ENCODE measurements around the gene PIK3R4. TPM values are rescaled to one million over a fixed set of nuclear protein-coding genes. Genes with fewer than 3 reads are reported as not detected.

Gene PIK3R4
- total RNA-seq, 1 donor: 35.5 TPM

- Histone ChIP-seq H4K20me1 (ENCODE audit: insufficient read depth, low read length) (no peaks in the 10 kb centered on the region), H3K4me1 (ENCODE audit: insufficient read depth, low read length) (no peaks in the 10 kb centered on the region), H3K27me3 (ENCODE audit: insufficient read depth, low read length) (no peaks in the 10 kb centered on the region), H2AFZ (ENCODE audit: low read length) (no peak overlapping the region), H3K4me3 (ENCODE audit: insufficient read depth, low read length) (no peak overlapping the region), H3K79me2 (ENCODE audit: insufficient read depth, low read length) (no peaks in the 10 kb centered on the region), H3K36me3 (ENCODE audit: insufficient read depth, low read length) (peaks cover 21% of the 10 kb centered on the region), H3K27ac (ENCODE audit: low read depth, low read length) (no peak overlapping the region), H3K4me2 (ENCODE audit: insufficient read depth, low read length) (no peak overlapping the region), H3K9me3 (ENCODE audit: low read depth, low read length) (no peaks in the 10 kb centered on the region)
- TF ChIP-seq CTCF (IDR thresholded peaks at IDR 0.05; ENCODE audit: extremely low read depth, low read depth, low read length): no peak
- no peak for DNase-seq (ENCODE audit: insufficient read length, low spot score, missing footprints)
Observed at GRCh38 chr3:130687327-130687726, 59.3 kb downstream of the PIK3R4 start.

DNA sequence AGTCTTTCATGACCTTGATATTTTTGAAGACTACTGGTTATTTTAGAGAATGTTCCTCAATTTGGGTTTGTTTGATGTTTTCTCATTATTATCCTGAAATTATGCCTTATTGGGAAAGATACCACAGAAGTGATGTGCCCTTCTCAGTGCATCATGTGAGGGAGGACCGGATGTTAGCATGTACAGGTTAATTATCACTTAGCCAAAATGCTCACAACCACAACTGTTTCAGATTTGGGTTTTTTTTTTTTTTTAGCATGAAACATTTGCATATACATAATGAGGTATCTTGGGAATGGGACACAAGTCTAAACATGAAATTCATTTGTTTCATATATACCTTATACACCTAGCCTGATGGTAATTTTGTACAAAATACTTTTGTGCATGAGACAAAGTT lies 59.8 kb downstream of the PIK3R4 start:
- Histone ChIP-seq H3K36me3 (ENCODE audit: insufficient read depth, low read length) (peaks cover 26% of the 10 kb centered on the region), H2AFZ (ENCODE audit: low read length) (no peak overlapping the region), H3K79me2 (ENCODE audit: insufficient read depth, low read length) (no peaks in the 10 kb centered on the region), H3K4me1 (ENCODE audit: insufficient read depth, low read length) (no peaks in the 10 kb centered on the region), H3K27ac (ENCODE audit: low read depth, low read length) (no peak overlapping the region), H3K4me3 (ENCODE audit: insufficient read depth, low read length) (no peak overlapping the region), H4K20me1 (ENCODE audit: insufficient read depth, low read length) (no peaks in the 10 kb centered on the region), H3K4me2 (ENCODE audit: insufficient read depth, low read length) (no peak overlapping the region), H3K27me3 (ENCODE audit: insufficient read depth, low read length) (no peaks in the 10 kb centered on the region), H3K9me3 (ENCODE audit: low read depth, low read length) (no peaks in the 10 kb centered on the region)
- no peak for TF ChIP-seq CTCF (IDR thresholded peaks at IDR 0.05; ENCODE audit: extremely low read depth, low read depth, low read length)
- DNase-seq (ENCODE audit: insufficient read length, low spot score, missing footprints): no peak

- H3K4me3 ChIP-seq (ENCODE audit: insufficient read depth, low read length): no peak overlapping the region
- no peak overlapping the region for H3K27ac ChIP-seq (ENCODE audit: low read depth, low read length)
- no peak overlapping the region for H2AFZ ChIP-seq (ENCODE audit: low read length)
- no peaks in the 10 kb centered on the region for H3K9me3 ChIP-seq (ENCODE audit: low read depth, low read length)
- no peak for DNase-seq (ENCODE audit: insufficient read length, low spot score, missing footprints)
- no peak overlapping the region for H3K4me2 ChIP-seq (ENCODE audit: insufficient read depth, low read length)
- no peaks in the 10 kb centered on the region for H4K20me1 ChIP-seq (ENCODE audit: insufficient read depth, low read length)
- no peaks in the 10 kb centered on the region for H3K79me2 ChIP-seq (ENCODE audit: insufficient read depth, low read length)
- H3K4me1 ChIP-seq (ENCODE audit: insufficient read depth, low read length): no peaks in the 10 kb centered on the region
- no peaks in the 10 kb centered on the region for H3K27me3 ChIP-seq (ENCODE audit: insufficient read depth, low read length)
- peaks cover 47% of the 10 kb centered on the region for H3K36me3 ChIP-seq (ENCODE audit: insufficient read depth, low read length)
- TF ChIP-seq CTCF (IDR thresholded peaks at IDR 0.05; ENCODE audit: extremely low read depth, low read depth, low read length): no peak
Observed at GRCh38 chr3:130682131-130682530, 64.5 kb downstream of the PIK3R4 start.

GRCh38 chr3:130679218-130679617 lies 67.4 kb downstream of the PIK3R4 start:
- Histone ChIP-seq H3K79me2 (ENCODE audit: insufficient read depth, low read length) (no peaks in the 10 kb centered on the region), H3K9me3 (ENCODE audit: low read depth, low read length) (no peaks in the 10 kb centered on the region), H3K4me1 (ENCODE audit: insufficient read depth, low read length) (no peaks in the 10 kb centered on the region), H3K4me2 (ENCODE audit: insufficient read depth, low read length) (no peak overlapping the region), H3K27ac (ENCODE audit: low read depth, low read length) (no peak overlapping the region), H3K36me3 (ENCODE audit: insufficient read depth, low read length) (peaks cover 47% of the 10 kb centered on the region), H4K20me1 (ENCODE audit: insufficient read depth, low read length) (no peaks in the 10 kb centered on the region), H3K4me3 (ENCODE audit: insufficient read depth, low read length) (no peak overlapping the region), H2AFZ (ENCODE audit: low read length) (no peak overlapping the region), H3K27me3 (ENCODE audit: insufficient read depth, low read length) (no peaks in the 10 kb centered on the region)
- no peak for DNase-seq (ENCODE audit: insufficient read length, low spot score, missing footprints)
- TF ChIP-seq CTCF (IDR thresholded peaks at IDR 0.05; ENCODE audit: extremely low read depth, low read depth, low read length): no peak
